IPS-15b (cell line): Measurements from ENCODE around the gene COPS8.

Source experiments
- H3K27me3 ChIP-seq: one replicate; pipeline ENCODE4 v1.6.1; 2013; ENCODE audit warnings: low read length; ENCODE audit not compliant: control insufficient read depth, insufficient read depth
- H3K36me3 ChIP-seq: one replicate; pipeline ENCODE4 v1.6.1; 2013; ENCODE audit warnings: low read length; ENCODE audit not compliant: control insufficient read depth, insufficient read depth
- H3K4me1 ChIP-seq: one replicate; pipeline ENCODE4 v1.6.1; 2013; ENCODE audit warnings: mild to moderate bottlenecking, low read length; ENCODE audit not compliant: control insufficient read depth, insufficient read depth
- H3K4me3 ChIP-seq: one replicate; pipeline ENCODE4 v1.5.1; 2013; ENCODE audit warnings: low read depth, low read length
- H3K9ac ChIP-seq: one replicate; pipeline ENCODE4 v1.6.1; 2013; ENCODE audit warnings: low read depth, mild to moderate bottlenecking, low read length
- H3K9me3 ChIP-seq: one replicate; pipeline ENCODE4 v1.6.1; 2013; ENCODE audit warnings: mild to moderate bottlenecking, low read length; ENCODE audit not compliant: control insufficient read depth, insufficient read depth

Gene COPS8

DNA sequence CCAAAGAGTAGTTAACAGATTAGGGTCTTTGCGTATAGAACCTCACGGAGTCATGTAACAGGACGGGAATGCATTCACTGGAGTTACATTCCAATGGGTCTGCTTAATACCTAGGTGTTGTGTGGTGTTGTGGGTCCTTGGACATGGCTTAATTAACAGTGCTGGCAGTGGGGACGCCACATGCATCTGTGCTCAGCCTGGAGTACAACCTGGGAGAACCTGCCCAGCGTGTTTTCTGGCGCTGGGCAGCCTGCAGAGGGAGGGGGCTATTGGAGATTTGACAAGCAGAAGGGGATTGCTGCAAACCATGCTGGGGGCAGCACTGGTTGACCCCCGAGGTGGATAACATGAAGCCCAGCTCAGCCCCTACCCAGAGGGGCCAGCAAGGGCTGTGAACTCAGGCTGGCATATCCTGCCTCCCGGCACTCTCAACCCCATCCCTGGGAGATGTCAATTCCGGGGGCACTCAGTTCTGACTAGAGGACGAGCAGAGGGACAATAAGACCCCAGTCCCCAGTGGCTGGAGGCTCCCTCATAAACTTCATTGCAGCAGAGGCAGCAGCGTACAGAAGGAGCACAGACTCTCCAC, 29.3 kb upstream of the COPS8 start:
- H3K9me3 ChIP-seq, result no peaks in the 10 kb centered on the region
- no peak overlapping the region for H3K9ac ChIP-seq
- H3K27me3 ChIP-seq, result no peaks in the 10 kb centered on the region
- no peak overlapping the region for H3K4me3 ChIP-seq
- no peaks in the 10 kb centered on the region for H3K36me3 ChIP-seq
- peaks cover 5% of the 10 kb centered on the region for H3K4me1 ChIP-seq

DNA sequence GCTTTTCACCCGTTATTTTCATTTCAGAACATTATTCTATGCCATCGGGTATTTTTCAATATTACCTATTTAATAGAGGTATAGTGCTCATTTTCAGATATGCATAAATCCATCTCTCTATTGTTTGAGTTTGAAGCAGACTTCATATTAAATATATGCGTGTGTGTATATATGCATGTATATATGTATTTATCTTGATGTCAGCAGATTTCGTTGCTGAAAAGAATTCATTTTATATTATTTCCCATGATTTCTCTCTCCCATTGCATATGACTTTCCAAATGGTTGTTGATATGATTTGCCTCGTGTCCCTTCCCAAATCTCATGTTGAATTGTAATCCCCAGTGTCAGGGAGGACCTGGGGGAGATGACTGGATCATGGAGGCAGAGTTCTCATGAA, 28.6 kb upstream of the COPS8 start:
- Histone ChIP-seq H3K9ac (no peak overlapping the region), H3K36me3 (no peaks in the 10 kb centered on the region), H3K27me3 (no peaks in the 10 kb centered on the region), H3K4me1 (peaks cover 5% of the 10 kb centered on the region), H3K9me3 (no peaks in the 10 kb centered on the region), H3K4me3 (no peak overlapping the region)

DNA sequence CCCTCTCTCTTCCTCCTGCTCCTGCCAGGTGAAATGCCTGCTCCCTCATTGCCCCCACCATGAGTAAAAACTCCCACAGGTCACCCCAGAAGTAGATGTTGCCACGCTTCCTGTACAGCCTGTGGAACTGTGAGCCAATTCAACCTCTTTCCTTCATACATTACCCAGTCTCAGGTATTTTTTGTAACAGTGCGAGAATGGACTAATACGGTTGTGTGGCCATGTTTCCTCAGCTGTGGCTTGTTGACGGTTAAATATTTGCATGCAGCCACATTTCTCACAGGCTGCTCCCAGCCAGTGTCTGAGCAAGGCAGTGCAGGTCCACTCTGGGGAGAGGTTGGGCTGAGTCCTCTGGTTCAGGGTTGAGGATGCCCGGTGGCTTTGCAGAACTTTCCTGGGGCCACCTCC, 27.8 kb upstream of the COPS8 start:
- no peak overlapping the region for H3K9ac ChIP-seq
- H3K36me3 ChIP-seq, result no peaks in the 10 kb centered on the region
- H3K9me3 ChIP-seq, result no peaks in the 10 kb centered on the region
- H3K27me3 ChIP-seq, result no peaks in the 10 kb centered on the region
- peaks cover 5% of the 10 kb centered on the region for H3K4me1 ChIP-seq
- H3K4me3 ChIP-seq, result no peak overlapping the region

DNA sequence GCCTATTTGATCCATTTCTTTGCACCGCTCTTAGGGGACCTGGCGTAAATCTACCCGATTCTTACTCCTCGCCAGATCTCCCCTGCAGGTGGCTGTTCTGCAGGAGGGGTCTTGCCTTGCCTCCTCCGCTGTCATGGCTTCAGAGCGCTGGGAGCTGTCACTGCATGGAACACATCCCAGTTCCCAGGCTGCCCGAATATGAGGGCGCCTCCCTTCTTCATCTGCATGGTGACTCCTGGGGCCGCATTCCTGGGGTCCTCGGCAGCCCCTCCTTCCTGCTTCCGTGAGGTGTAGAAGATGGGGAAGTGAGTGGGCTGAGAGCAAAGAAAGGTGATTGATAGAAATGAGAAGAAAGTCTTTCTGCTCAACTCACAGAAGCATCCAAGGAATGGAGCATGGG, 27.3 kb upstream of the COPS8 start:
- no peak overlapping the region for H3K4me3 ChIP-seq
- no peaks in the 10 kb centered on the region for H3K36me3 ChIP-seq
- no peak overlapping the region for H3K9ac ChIP-seq
- H3K27me3 ChIP-seq, result no peaks in the 10 kb centered on the region
- H3K4me1 ChIP-seq, result peaks cover 5% of the 10 kb centered on the region
- no peaks in the 10 kb centered on the region for H3K9me3 ChIP-seq

DNA sequence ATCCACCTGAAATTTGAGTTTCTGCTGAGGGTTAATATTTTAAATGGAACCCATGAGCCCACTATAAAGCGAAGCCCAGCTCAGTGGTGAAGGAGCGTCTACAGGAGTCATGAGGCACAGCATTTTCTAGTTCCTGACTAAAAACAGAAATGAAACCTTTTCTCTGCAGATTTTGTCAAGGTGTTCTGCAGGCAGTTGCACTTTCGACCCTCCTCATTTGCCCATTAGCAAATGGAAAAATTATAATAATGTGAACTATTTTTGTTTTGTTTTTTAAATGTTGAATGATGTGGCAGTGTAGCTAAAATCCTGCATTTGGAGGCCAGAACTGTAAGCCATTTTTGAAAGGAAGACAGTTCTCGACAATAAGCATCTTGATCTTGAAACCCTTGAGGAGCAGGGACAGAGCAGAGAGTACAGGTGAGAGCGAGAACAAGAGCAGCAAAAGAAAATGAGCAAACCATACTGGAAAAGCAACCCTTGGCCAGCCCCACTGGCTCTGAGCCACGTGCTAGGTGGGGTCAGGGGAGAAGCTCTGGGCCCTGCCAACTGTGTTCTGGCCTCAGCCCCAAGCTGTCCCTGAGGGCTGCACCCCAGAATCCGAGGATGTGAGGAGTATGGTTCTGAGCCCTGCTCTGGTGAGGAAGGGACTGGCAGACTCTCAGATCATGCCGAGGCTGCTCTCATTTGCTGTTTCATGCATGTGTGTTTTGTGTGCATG, 26.4 kb upstream of the COPS8 start:
- Histone ChIP-seq H3K9ac (no peak overlapping the region), H3K36me3 (no peaks in the 10 kb centered on the region), H3K9me3 (no peaks in the 10 kb centered on the region), H3K27me3 (no peaks in the 10 kb centered on the region), H3K4me3 (no peak overlapping the region), H3K4me1 (peaks cover 5% of the 10 kb centered on the region)

DNA sequence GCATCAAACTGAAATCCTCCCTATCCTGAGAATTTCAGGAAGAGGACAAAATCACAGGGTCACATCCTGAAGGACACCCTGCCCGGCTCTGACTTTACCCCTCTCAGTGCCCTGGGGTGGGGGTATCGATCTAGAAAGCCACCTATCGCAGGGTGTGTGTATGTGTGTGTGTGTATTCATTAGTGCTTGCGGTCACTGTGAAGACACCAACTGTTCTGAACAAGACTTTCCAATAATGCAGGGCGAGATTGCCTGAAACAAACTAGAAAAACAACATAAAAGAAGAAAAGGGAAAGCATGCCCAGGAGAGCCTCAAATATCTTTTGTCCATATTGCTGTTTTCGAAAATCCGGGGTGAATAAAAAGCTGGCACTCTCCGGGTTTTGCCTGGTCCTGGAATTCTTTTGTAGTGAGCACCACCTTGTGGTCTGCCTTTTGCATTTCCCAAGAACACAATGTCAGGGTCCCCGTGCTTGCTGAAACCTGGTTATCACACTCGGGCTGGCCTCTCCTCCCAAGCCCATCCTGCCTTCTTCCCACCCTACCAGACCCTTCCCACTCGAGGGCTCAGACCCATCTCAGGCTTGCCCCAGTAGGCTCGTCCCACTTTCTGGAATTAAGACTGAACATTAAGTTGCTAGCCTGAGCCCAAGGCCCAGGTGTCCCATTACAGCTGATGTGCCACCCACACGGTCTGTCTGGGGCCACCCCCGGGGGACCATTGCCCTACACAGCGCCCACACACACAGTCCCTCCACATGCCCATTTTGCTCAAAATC, 25.0 kb upstream of the COPS8 start:
- H3K9me3 ChIP-seq, result no peaks in the 10 kb centered on the region
- H3K4me3 ChIP-seq, result no peak overlapping the region
- H3K9ac ChIP-seq, result no peak overlapping the region
- peaks cover 5% of the 10 kb centered on the region for H3K4me1 ChIP-seq
- no peaks in the 10 kb centered on the region for H3K27me3 ChIP-seq
- H3K36me3 ChIP-seq, result no peaks in the 10 kb centered on the region

DNA sequence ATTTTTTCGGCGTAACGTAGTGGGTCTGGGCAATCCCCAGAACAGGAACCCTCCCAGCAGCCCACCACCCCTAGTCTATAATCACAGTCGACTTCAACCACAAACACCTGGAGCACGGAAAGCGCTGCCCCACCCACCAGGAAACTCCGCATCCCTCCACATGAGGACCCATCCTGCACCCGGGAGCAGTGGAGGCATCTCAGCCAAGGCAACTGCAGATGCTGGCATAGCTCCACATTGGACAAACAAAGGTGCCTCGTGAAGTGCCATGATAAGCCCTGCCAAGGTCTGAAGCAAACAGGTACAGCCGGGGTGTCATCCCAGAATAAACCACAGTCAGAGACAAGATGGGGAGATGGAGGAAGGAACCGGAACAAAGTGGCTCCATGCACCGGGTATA, 24.3 kb upstream of the COPS8 start:
- no peaks in the 10 kb centered on the region for H3K9me3 ChIP-seq
- H3K9ac ChIP-seq, result no peak overlapping the region
- H3K4me1 ChIP-seq, result peaks cover 5% of the 10 kb centered on the region
- no peaks in the 10 kb centered on the region for H3K27me3 ChIP-seq
- H3K36me3 ChIP-seq, result no peaks in the 10 kb centered on the region
- no peak overlapping the region for H3K4me3 ChIP-seq

DNA sequence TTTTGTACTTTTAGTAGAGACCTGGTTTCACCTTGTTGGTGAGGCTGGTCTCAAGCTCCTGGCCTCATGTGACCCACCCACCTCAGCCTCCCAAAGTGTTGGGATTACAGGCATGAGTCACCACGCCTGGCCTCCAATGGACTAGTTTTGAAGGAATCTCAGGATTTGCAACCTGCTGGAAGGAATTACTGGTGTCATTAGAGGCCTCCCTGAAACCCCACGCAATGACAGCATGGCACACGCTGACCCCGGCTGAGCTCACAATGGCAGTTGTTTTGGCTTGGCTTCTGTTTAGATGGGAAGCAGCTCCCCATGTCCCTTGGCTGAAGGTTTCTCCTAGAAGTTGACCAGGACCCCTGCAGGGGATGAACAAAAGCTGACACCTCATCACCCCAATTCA, 23.1 kb upstream of the COPS8 start:
- Histone ChIP-seq H3K4me1 (peaks cover 5% of the 10 kb centered on the region), H3K4me3 (no peak overlapping the region), H3K27me3 (no peaks in the 10 kb centered on the region), H3K9ac (no peak overlapping the region), H3K36me3 (no peaks in the 10 kb centered on the region), H3K9me3 (no peaks in the 10 kb centered on the region)

DNA sequence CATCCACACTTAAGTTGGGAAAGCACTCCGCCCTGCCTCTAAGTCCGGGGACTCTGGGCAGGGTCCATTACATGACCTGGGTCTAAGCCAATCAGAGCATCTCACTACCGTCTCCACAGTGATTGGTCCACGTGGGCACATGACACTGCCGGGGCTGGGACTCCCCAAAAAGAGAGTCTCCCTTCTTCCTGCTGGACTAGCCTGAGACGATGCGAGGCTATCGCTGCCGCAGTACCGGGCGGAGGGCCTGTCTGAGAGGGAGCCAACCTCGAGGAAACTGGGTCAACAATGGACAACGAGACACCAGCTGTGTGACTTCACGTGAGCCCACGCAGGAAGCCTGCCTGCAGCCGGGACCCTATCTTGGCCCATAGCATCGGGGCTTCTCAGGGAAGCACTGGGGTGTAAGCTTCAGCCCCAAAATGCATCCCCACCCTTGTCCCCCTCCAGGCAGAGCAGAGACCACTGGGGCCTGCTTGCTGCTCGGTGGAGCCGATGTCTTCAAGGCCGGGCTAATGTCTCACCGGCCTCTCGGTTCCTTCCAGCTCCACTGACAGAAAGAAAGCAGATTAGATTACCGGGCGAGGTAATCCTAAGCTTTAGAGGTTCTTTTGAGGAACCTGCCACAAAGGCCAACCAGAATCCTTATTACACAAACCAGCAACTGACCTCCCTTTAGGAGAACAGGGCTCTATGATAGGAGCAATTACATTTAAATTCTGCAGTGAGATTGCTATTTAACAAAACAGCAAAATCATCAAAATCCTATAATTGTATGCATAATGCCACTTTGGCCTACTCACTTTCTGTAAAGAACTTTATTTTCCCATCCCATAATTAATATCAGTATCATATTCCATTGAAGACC, 21.3 kb upstream of the COPS8 start:
- Histone ChIP-seq H3K36me3 (no peaks in the 10 kb centered on the region), H3K9me3 (no peaks in the 10 kb centered on the region), H3K4me1 (peaks cover 4% of the 10 kb centered on the region), H3K9ac (no peak overlapping the region), H3K27me3 (no peaks in the 10 kb centered on the region), H3K4me3 (no peak overlapping the region)

DNA sequence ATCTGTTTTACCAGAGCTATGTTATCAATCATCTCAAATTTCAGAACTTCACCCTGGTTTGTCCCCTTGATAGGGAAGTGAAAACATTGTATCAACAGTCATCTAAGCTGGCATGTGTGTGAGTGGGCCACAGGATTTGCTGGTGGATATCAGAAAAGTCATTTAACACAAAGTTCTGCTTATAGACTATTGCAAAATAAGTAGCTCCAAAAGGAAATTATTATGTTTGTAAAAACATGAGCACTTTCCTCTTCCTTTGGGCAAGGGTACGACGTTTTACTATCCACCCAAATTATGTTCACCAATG, 20.7 kb upstream of the COPS8 start:
- Histone ChIP-seq H3K9ac (no peak overlapping the region), H3K4me3 (no peak overlapping the region), H3K36me3 (no peaks in the 10 kb centered on the region), H3K4me1 (peaks cover 4% of the 10 kb centered on the region), H3K27me3 (no peaks in the 10 kb centered on the region), H3K9me3 (no peaks in the 10 kb centered on the region)

DNA sequence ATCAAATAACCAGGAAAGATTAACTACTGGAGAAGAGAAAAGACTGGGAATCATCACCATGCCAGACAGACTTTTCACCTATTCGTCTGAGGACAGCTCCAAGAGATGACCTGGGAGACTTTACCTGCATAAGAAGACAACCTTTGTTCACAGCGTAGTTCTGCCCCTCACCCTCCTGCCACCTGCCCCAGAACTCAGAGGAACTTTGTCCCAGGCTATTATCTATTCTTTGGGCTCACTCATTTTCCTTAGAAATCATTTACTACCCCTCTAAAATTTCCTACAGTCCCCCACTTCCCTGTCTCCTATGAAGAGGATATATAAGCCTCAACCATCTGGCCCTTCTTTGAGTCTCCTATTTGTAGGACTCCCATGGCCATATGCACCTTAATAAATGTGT, 19.3 kb upstream of the COPS8 start:
- Histone ChIP-seq H3K9me3 (no peaks in the 10 kb centered on the region), H3K9ac (no peak overlapping the region), H3K27me3 (no peaks in the 10 kb centered on the region), H3K4me1 (no peaks in the 10 kb centered on the region), H3K36me3 (no peaks in the 10 kb centered on the region), H3K4me3 (no peak overlapping the region)
